HG02588 (cell line): ENCODE results near the gene NOTCH1.

Source experiments
- ATAC-seq: cut with Tn5 transposase; IDR thresholded peaks from one replicate; pipeline ENCODE4 v1.9.1; 2021; ENCODE audit warnings: mild to moderate bottlenecking, moderate library complexity; ENCODE audit not compliant: unreplicated experiment

The NOTCH1 gene

GRCh38 chr9:136519263-136520052, 26.4 kb downstream of the NOTCH1 start:
- no peak for ATAC-seq

GRCh38 chr9:136518623-136519022, 27.2 kb downstream of the NOTCH1 start:
- ATAC-seq, result no peak

- no peak for ATAC-seq
These were observed 27.9 kb downstream of the NOTCH1 start for GRCh38 chr9:136517950-136518349.

- ATAC-seq, result no peak
These were observed 28.7 kb downstream of the NOTCH1 start for GRCh38 chr9:136517012-136517743.

GRCh38 chr9:136516191-136516654, 29.6 kb downstream of the NOTCH1 start:
- no peak for ATAC-seq

- no peak for ATAC-seq
These were observed 30.6 kb downstream of the NOTCH1 start for GRCh38 chr9:136515276-136515675.

GRCh38 chr9:136514022-136514714, 31.7 kb downstream of the NOTCH1 start:
- ATAC-seq, result no peak

GRCh38 chr9:136513191-136513590, 32.7 kb downstream of the NOTCH1 start:
- no peak for ATAC-seq

GRCh38 chr9:136512651-136513071, 33.2 kb downstream of the NOTCH1 start:
- ATAC-seq, result no peak

GRCh38 chr9:136511670-136512592, 33.9 kb downstream of the NOTCH1 start:
- ATAC-seq, result no peak

GRCh38 chr9:136511144-136511669, 34.6 kb downstream of the NOTCH1 start:
- ATAC-seq, result no peak

- no peak for ATAC-seq
These were observed 35.3 kb downstream of the NOTCH1 start for GRCh38 chr9:136510561-136510960.

- no peak for ATAC-seq
These were observed 36.3 kb downstream of the NOTCH1 start for GRCh38 chr9:136509549-136509948.

GRCh38 chr9:136508729-136509500, 36.9 kb downstream of the NOTCH1 start:
- no peak for ATAC-seq

- no peak for ATAC-seq
These were observed 37.9 kb downstream of the NOTCH1 start for GRCh38 chr9:136507992-136508375.

GRCh38 chr9:136507221-136507991, 38.4 kb downstream of the NOTCH1 start:
- no peak for ATAC-seq

GRCh38 chr9:136506425-136506824, 39.4 kb downstream of the NOTCH1 start:
- no peak for ATAC-seq
